Psoas muscle (tissue), 8 donors: ENCODE data around the gene UQCR11. TPM values are rescaled to one million over a fixed set of nuclear protein-coding genes. Genes with fewer than 3 reads are reported as not detected.

Experiments used
- ATAC-seq, 4 donors: fragments of 200-7000 bp; cut with Tn5 transposase; one replicate each; pipeline ENCODE4 v1.9.1; 2020; ENCODE audit warnings: moderate library complexity in 3 of 4, mild to moderate bottlenecking in 2 of 4
- DNase-seq, 2 donors: peaks; one replicate each; pipeline ENCODE4 v3.0.0-alpha.2; 2020
- H3K27ac ChIP-seq: fragments of 200-600 bp; one replicate; pipeline ENCODE4 v1.8.0; 2022
- H3K27me3 ChIP-seq, 3 donors: fragments of 200-600 bp in 1 of 3; one replicate each; pipeline versions ENCODE4 v1.6.1 to v1.8.0; 2013 to 2022; ENCODE audit warnings: low read length in 2 of 3, mild to moderate bottlenecking in 2 of 3, moderate library complexity in 1 of 3; ENCODE audit not compliant: insufficient read depth in 3 of 3
- H3K36me3 ChIP-seq, 2 donors: fragments of 200-600 bp in 1 of 2; one replicate each; pipeline versions ENCODE4 v1.6.1 to v1.8.0; 2013 to 2022; ENCODE audit warnings: low read depth in 1 of 2, mild to moderate bottlenecking in 1 of 2, moderate library complexity in 1 of 2; ENCODE audit not compliant: insufficient read depth in 1 of 2
- H3K4me1 ChIP-seq: fragments of 200-600 bp; one replicate; pipeline ENCODE4 v1.8.0; 2022
- H3K4me3 ChIP-seq: fragments of 200-600 bp; one replicate; pipeline ENCODE4 v1.8.0; 2022; ENCODE audit warnings: mild to moderate bottlenecking
- H3K9me3 ChIP-seq: fragments of 200-600 bp; one replicate; pipeline ENCODE4 v1.8.0; 2022
- WGBS, 3 donors: extraction: QIAGEN DNeasy Blood & Tissue Kit; methylation state at CpG; one replicate each; pipeline versions ENCODE4 v1.1.6 to v1.1.7; 2013; 5-methylcytosine and 5-hydroxymethylcytosine counted together
- intact Hi-C, 2 donors: fragments of 100-400 bp; cut with DNase I; formaldehyde crosslinking; loops; one replicate each; pipeline versions ENCODE4 v1.11.0 to v1.14.2; 2022
- polyA plus RNA-seq, 3 donors: library from polyadenylated mRNA; stranded (reverse); fragments of 200-250 nt; gene quantifications; one replicate each; pipeline ENCODE4 v1.2.3, GENCODE V29; 2013
- total RNA-seq, 4 donors: library from RNA; stranded (reverse); fragmentation: NEBNext Ultra II Directional in 2 of 4; extraction: Animal tissue kit (Norgen Biotek cat#: 25700) in 2 of 4; gene quantifications; one replicate each; pipeline versions ENCODE4 v1.2.1 to v1.2.4, GENCODE V29; 2021 to 2023
- TF ChIP-seq, protein P1 (sequence below): fragments of 200-600 bp; IDR thresholded peaks from one replicate; pipeline ENCODE4 v1.8.0; 2022; ENCODE audit warnings: antibody characterized with exemption
- donor health status: healthy with polysubstance abuse.
- donor health status: DM: no; HTN: no; CAD: no; lungs with moderate emphysema.
- donor health status: Bipolar disorder and iron deficiency.
- donor health status: healthy.
- donor health status: DM: yes; HTN: yes; CAD: no.
- donor health status: DM: no; HTN: no; CAD: no.
- donor health status: DM: no; HTN: no; CAD: no.
- donor health status: DM: yes; HTN: yes; CAD: no.

UQCR11 gene
- total and polyA plus RNA-seq, 7 donors = 320 to 534 (median 408) TPM

DNA sequence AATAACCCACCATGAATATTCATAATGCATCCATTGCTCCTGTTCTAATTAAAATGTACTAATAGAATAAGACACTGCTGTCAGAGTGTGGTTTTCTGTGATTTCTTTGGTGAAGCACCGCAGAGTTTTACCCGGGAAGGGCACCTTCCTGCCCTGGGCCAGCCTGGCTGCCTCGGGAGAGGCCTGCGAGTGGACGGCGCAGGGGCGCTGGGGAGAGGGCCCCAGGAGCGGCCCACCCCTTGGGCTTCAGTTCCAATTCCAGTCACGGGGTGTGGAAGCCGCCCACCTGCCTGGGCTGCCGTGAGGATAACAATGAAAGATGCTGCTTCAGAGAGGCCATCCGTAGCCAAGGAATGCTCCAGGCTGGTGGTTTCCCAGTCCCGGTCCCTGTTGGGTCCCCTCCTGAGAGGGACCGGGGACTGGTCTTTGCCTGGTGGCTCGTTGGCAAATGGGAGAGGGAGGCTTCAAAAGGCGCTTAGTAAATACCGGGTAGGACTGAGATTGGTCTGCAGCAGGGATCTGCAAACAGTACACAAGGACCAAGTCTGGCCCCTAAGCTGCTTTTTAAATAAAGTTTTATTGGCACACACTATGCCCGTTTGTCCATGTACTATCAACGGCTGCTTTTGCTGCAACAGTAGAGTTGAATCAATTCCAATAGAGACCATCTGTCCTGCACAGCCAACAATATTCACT, 29.1 kb upstream of the UQCR11 start:
- intact Hi-C loops = no loop called here
- TF ChIP-seq, protein P1, sequence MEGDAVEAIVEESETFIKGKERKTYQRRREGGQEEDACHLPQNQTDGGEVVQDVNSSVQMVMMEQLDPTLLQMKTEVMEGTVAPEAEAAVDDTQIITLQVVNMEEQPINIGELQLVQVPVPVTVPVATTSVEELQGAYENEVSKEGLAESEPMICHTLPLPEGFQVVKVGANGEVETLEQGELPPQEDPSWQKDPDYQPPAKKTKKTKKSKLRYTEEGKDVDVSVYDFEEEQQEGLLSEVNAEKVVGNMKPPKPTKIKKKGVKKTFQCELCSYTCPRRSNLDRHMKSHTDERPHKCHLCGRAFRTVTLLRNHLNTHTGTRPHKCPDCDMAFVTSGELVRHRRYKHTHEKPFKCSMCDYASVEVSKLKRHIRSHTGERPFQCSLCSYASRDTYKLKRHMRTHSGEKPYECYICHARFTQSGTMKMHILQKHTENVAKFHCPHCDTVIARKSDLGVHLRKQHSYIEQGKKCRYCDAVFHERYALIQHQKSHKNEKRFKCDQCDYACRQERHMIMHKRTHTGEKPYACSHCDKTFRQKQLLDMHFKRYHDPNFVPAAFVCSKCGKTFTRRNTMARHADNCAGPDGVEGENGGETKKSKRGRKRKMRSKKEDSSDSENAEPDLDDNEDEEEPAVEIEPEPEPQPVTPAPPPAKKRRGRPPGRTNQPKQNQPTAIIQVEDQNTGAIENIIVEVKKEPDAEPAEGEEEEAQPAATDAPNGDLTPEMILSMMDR = no peak
- Histone ChIP-seq H3K9me3 (no peaks in the 10 kb centered on the region), H3K4me3 (no peak overlapping the region), H3K4me1 (no peaks in the 10 kb centered on the region), H3K27me3 (no peaks in the 10 kb centered on the region), H3K36me3 (peaks cover 0 to 5% of the 10 kb centered on the region in 2 donors), H3K27ac (no peak overlapping the region)
- WGBS, 3 donors = 86 to 91% (median 90%) methylated on average over 19 of the region's 19 CpGs
- no peak for DNase-seq
- ATAC-seq = no peak

DNA sequence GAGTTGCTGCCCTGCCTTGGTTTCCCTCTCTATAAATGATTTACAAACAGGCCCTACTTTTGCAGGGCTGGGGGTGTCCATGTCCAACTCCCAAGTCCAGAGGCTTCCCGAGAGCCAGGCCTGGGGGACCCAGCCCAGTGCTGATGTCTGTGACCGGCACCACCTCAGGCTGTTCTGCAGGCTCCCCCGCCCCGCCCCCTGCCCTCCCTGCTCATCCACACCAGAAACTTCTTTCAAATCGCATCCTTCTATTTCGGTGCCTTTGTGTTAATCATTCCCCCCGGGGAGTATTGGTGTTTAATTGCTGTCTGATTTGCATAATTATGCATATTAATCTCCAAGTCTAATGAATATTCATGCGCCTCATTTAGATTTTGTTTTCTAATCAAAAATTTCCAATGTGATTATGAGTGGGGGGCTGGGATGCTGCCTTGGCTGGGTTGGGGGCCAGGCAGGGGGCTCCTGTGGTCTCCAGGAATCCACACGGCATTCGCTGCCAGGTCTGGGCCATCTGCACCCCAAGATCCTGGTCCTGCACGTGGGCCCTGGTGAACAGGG, 28.1 kb upstream of the UQCR11 start:
- TF ChIP-seq, protein P1 = no peak
- ATAC-seq (no peak), DNase-seq (no peak)
- 89 to 94% (median 90%) methylated on average over 11 of the region's 11 CpGs for WGBS, 3 donors
- H3K27me3 ChIP-seq = no peaks in the 10 kb centered on the region
- no peak overlapping the region for H3K4me3 ChIP-seq
- intact Hi-C loops = no loop called here
- H3K36me3 ChIP-seq = peaks cover 0 to 5% of the 10 kb centered on the region in 2 donors
- H3K27ac ChIP-seq = no peak overlapping the region
- H3K4me1 ChIP-seq = no peaks in the 10 kb centered on the region
- H3K9me3 ChIP-seq = no peaks in the 10 kb centered on the region

DNA sequence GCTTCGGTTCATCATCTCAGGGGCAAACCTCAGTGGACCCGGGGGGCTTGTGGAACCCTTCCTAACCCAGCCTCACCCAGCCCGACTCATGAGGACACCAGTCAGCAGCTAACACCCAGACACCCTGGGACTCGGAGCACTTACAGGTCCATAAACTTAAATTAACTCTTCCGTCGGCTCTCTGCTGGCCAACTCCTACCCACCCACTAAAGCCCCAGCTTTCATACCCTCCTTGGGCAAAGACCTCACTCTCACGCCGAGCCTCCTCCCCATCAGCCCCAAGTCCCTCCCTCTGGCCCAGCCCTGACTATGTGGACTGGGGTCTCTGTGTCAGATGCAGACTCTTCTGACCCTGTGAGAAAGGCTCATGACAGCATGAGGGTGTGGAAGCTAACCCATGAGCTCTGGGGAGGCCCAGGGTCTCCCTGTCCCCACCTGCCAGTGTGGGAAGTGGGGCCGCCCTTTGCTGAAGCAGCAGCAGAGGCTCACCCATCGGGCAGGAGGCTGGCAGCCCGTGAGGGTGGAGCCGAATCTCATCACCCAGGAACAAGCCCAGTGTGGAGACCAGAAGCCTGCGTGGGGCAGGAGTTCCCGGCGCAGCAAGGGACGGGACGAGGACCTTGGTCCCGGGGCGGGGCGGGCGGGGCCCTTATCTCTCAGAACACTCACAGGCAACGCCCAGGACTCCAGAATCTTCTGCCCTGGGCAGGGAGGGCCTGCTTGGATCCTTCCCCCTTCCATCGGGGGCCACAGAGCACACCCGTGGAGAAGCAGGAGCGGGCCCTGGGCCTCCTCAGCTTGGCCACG, 27.4 kb upstream of the UQCR11 start:
- WGBS, 3 donors = 92 to 94% (median 93%) methylated on average over 24 to 26 of the region's 26 CpGs
- no peak for ATAC-seq

DNA sequence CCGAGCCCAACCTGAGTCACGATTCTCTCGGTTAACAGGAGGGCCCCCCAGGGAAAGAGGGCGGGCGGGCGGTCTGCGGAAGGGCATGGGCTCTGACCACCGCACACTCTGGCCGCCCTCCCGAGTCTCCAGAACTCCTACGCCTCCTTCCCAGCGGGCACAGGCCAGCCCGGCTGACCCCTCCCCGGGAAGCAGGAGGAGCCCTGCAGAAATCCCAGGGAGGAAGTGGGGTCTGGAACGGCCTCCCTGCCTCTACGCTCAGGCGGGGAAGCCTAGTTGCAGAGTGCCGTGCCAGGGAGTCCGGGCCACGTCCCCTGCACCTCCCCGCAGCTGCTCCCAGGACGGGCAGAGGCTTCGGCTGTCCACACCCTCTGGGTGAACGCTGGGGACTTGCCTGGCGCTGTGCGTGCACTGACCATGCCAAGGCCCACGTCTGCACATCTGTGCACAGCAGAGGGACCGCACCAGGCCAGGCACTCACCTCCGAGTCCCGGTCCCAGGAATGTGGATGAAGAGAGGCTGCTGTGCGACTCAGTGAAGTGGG, 26.4 kb upstream of the UQCR11 start:
- H3K4me1 ChIP-seq = no peaks in the 10 kb centered on the region
- H3K4me3 ChIP-seq = no peak overlapping the region
- TF ChIP-seq, protein P1 = no peak
- H3K27me3 ChIP-seq = no peaks in the 10 kb centered on the region
- H3K9me3 ChIP-seq = no peaks in the 10 kb centered on the region
- intact Hi-C loops = no loop called here
- WGBS, 3 donors = 85 to 88% (median 88%) methylated on average over 31 of the region's 31 CpGs
- DNase-seq (no peak), ATAC-seq (no peak)
- peaks cover 0 to 6% of the 10 kb centered on the region in 2 donors for H3K36me3 ChIP-seq
- H3K27ac ChIP-seq = no peak overlapping the region

More for the DNA sequence above, 27.4 kb upstream of the UQCR11 start:
- Histone ChIP-seq H3K9me3 (no peaks in the 10 kb centered on the region), H3K27me3 (no peaks in the 10 kb centered on the region), H3K36me3 (peaks cover 0 to 5% of the 10 kb centered on the region in 2 donors), H3K4me1 (no peaks in the 10 kb centered on the region), H3K27ac (no peak overlapping the region), H3K4me3 (no peak overlapping the region)
- DNase-seq = no peak
- intact Hi-C loops = no loop called here
- TF ChIP-seq, protein P1 = no peak
